ENCODE measurements around the gene PLOD3. TPM values are rescaled to one million over a fixed set of nuclear protein-coding genes. Genes with fewer than 3 reads are reported as not detected.

Gene PLOD3
- total and polyA plus RNA-seq, 9 of the 15 experiments (the other 6 are each of a cell fraction or from before 2014, with no cell fraction given) = 2.8 to 101 (median 30.9) TPM

DNA sequence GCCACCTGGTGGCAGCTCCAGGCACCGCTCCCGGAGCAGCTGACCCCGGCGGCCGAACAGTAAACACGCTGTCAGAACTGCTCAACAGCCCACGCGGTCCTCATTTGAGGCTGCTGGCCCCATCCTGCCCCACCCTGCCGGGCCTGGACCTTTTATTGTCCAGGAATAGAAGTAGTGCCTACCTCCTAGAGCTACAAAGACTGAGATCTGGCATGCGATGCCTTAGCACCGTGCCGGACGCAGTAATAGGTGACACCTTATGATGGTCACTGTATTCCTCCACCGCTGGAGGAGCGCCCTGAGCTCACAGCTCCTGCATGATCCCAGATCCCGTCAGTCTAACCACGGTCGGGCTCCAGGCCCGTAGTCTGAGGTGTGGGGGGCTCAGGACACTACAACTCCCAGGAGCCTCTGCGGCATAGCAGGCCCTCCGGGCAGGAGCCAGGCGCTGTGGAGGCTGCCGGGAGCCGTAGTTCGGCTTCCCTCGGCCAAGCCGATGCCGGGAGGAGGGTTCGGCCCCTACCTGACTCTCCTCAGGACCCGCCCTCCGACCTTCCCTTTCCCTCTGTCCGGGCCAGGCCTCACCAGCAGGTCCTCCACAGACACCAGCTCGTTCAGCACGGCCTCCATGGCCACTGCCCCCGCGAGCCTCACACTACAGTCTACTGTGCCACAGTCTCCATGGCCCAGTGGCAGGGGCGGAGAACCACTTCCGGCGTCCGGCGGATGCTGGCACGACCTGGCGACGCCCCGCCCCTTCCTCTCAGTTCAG, 27.2 kb upstream of the PLOD3 start, which contains the start of gene FIS1 (continued):
- no peak for TF ChIP-seq ZNF407 (IDR thresholded peaks at IDR 0.05; ENCODE audit: low read depth)
- TF ChIP-seq SRSF1 (IDR thresholded peaks at IDR 0.05; ENCODE audit: low read depth, low read length) = no peak
- no peak for TF ChIP-seq XRCC3 (IDR thresholded peaks at IDR 0.05)
- TF ChIP-seq EP400 (IDR thresholded peaks at IDR 0.05) = peak; percentile 91
- TF ChIP-seq RNF2 (IDR thresholded peaks at IDR 0.05) = peak; percentile 59
- peak; percentile 20; the same call in 1 of the 2 replicates for TF ChIP-seq TRIM28 (IDR thresholded peaks at IDR 0.05)
- no peak for TF ChIP-seq SRSF9 (IDR thresholded peaks at IDR 0.05; ENCODE audit: borderline replicate concordance, low read depth, low read length)
- no peak for TF ChIP-seq ZNF717 (CRISPR knock-in tag; IDR thresholded peaks at IDR 0.05)
- no peak for TF ChIP-seq ZNF785 (CRISPR knock-in tag; IDR thresholded peaks at IDR 0.05)
- TF ChIP-seq ZKSCAN8 (CRISPR knock-in tag; IDR thresholded peaks at IDR 0.05) = no peak
- no peak for TF ChIP-seq NR4A1 (CRISPR knock-in tag; IDR thresholded peaks at IDR 0.05)
- TF ChIP-seq NR4A1 (tag; IDR thresholded peaks at IDR 0.05) = no peak
- no peak for TF ChIP-seq RBM39 (optimal IDR thresholded peaks at IDR 0.05; ENCODE audit: low read depth, low read length)
- TF ChIP-seq ZKSCAN3 (CRISPR knock-in tag; IDR thresholded peaks at IDR 0.05) = no peak
- TF ChIP-seq STAT5B (CRISPR knock-in tag; IDR thresholded peaks at IDR 0.05) = no peak
- TF ChIP-seq GTF2F1 (IDR thresholded peaks at IDR 0.05; ENCODE audit: low read depth, low read length) = 0 out of 2 replicates have a peak, but pooled peaks have one; percentile 50
- TF ChIP-seq ERF (CRISPR knock-in tag; IDR thresholded peaks at IDR 0.05) = peak; percentile 54
- TF ChIP-seq ZNF146 (CRISPR knock-in tag; IDR thresholded peaks at IDR 0.05; ENCODE audit: unreplicated experiment) = no peak
- TF ChIP-seq SMAD3 (CRISPR knock-in tag; conservative IDR thresholded peaks at IDR 0.05) = no peak; the same call in none of the 2 replicates
- TF ChIP-seq DLX4 (CRISPR knock-in tag; IDR thresholded peaks at IDR 0.05) = no peak
- TF ChIP-seq ZSCAN29 (IDR thresholded peaks at IDR 0.05) = no peak
- TF ChIP-seq NR2C1 (IDR thresholded peaks at IDR 0.05) = peak; percentile 90
- peak; percentile 91 for TF ChIP-seq NR2C1 (tag; IDR thresholded peaks at IDR 0.05)

Data from K562 (cell line).